ENCODE data around the gene ZSCAN32.

ZSCAN32 gene

GRCh38 chr16:3356118-3356517 is 44.7 kb downstream of the ZSCAN32 start:
- DNase-seq = no peak

GRCh38 chr16:3355589-3355988 is 45.2 kb downstream of the ZSCAN32 start, which contains the start of gene OR2C1:
Gene OR2C1 (plus strand): TSS chr16:3355889. CDS start chr16:3355941, 52 bp downstream.
- DNase-seq = no peak

- no peak for DNase-seq
Measured at GRCh38 chr16:3349175-3349574, 51.6 kb downstream of the ZSCAN32 start.

- no peak for DNase-seq
Measured at GRCh38 chr16:3348547-3349167, 52.1 kb downstream of the ZSCAN32 start.

- no peak for DNase-seq
Measured at GRCh38 chr16:3347586-3347985, 53.2 kb downstream of the ZSCAN32 start.

- DNase-seq = no peak
Measured at GRCh38 chr16:3346041-3346440, 54.8 kb downstream of the ZSCAN32 start.
